ENCODE measurements around the gene RD3L.

DNA sequence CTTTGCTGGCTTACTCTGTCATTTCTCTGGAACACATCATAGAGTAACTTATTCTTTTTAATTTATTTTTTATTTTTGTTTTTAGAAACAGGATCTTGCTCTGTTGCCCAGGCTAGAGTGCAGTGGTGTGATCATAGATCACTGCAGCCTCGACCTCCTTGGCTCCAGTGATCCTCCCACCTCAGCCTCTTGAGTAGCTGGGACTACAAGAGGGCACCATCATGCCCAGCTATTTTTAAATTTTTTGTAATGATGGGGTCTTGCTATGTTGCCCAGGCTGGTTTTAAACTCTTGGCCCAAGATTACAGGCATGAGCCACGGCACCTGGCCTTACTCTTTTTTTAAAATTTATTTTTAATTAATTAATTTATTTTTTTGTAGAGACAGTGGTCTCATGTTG is 32.2 kb upstream of the RD3L start:
- TF ChIP-seq, protein P1, sequence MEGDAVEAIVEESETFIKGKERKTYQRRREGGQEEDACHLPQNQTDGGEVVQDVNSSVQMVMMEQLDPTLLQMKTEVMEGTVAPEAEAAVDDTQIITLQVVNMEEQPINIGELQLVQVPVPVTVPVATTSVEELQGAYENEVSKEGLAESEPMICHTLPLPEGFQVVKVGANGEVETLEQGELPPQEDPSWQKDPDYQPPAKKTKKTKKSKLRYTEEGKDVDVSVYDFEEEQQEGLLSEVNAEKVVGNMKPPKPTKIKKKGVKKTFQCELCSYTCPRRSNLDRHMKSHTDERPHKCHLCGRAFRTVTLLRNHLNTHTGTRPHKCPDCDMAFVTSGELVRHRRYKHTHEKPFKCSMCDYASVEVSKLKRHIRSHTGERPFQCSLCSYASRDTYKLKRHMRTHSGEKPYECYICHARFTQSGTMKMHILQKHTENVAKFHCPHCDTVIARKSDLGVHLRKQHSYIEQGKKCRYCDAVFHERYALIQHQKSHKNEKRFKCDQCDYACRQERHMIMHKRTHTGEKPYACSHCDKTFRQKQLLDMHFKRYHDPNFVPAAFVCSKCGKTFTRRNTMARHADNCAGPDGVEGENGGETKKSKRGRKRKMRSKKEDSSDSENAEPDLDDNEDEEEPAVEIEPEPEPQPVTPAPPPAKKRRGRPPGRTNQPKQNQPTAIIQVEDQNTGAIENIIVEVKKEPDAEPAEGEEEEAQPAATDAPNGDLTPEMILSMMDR (IDR thresholded peaks at IDR 0.05): no peak
- no peak for TF ChIP-seq POLR2A (IDR thresholded peaks at IDR 0.05)
